Suprapubic skin (tissue), 3 donors: ENCODE measurements around the gene METTL14.

Experiments used
- CTCF ChIP-seq, 2 donors: fragments of 200-600 bp in 1 of 2; fragments of 450-650 bp in 1 of 2; sonication (generic) in 1 of 2; IDR thresholded peaks; one replicate each; pipeline ENCODE4 v1.5.1; 2016 to 2019; ENCODE audit warnings: antibody characterized with exemption in 2 of 2, mild to moderate bottlenecking in 1 of 2, moderate library complexity in 1 of 2
- POLR2A ChIP-seq, 2 donors: fragments of 450-650 bp; IDR thresholded peaks; one replicate each; pipeline ENCODE4 v1.6.1; 2017; ENCODE audit warnings: antibody characterized with exemption in 2 of 2, mild to moderate bottlenecking in 2 of 2, moderate library complexity in 2 of 2

GRCh38 chr4:118757761-118758251, 72.6 kb downstream of the METTL14 start:
- TF ChIP-seq CTCF (IDR thresholded peaks at IDR 0.05) (no peak), POLR2A (IDR thresholded peaks at IDR 0.05) (no peak)
